Common myeloid progenitor, CD34-positive (primary cell): ENCODE results near the gene SLC35E2B.

Source experiments
- CTCF ChIA-PET: fragments of 350-600 bp; sonication (Branson Sonifier 250); formaldehyde crosslinking; loops from one replicate; lab custom pipeline; 2021; ENCODE audit warnings: antibody characterized with exemption; lab: Charles Lee
- POLR2A ChIA-PET: fragments of 350-600 bp; sonication (Branson Sonifier 250); formaldehyde crosslinking; loops from one replicate; lab custom pipeline; 2021; ENCODE audit warnings: antibody characterized with exemption; lab: Charles Lee
- DNase-seq, 3 donors: peaks; one replicate each; pipeline versions ENCODE4 v3.0.0 to v3.0.0-alpha.2; 2013
- H3K27ac ChIP-seq, 2 experiments: 1 replicate in 1 of 2; 2 replicates in 1 of 2; pipeline ENCODE4 v1.7.0; 2013; ENCODE audit warnings: inconsistent platforms in 2 of 2, low read length in 2 of 2, mild to moderate bottlenecking in 2 of 2, low read depth in 1 of 2, moderate library complexity in 1 of 2; ENCODE audit not compliant: severe bottlenecking in 2 of 2, insufficient read depth in 1 of 2, poor library complexity in 1 of 2
- H3K27me3 ChIP-seq, 5 experiments: replicated peaks in 2 of 5; 1 replicate in 3 of 5; 2 replicates in 2 of 5; pipeline versions ENCODE4 v1.6.1 to v1.7.0; 2013; ENCODE audit warnings: low read length in 4 of 5, mild to moderate bottlenecking in 2 of 5, moderate library complexity in 2 of 5, inconsistent platforms in 1 of 5; ENCODE audit not compliant: insufficient read depth in 5 of 5, control insufficient read depth in 4 of 5
- H3K36me3 ChIP-seq, 4 experiments: 1 replicate in 2 of 4; 2 replicates in 2 of 4; pipeline versions ENCODE4 v1.6.1 to v1.7.0; 2013; ENCODE audit warnings: low read length in 3 of 4, control low read depth in 1 of 4, mild to moderate bottlenecking in 1 of 4; ENCODE audit not compliant: control insufficient read depth in 4 of 4, insufficient read depth in 4 of 4
- H3K4me1 ChIP-seq, 4 experiments: 1 replicate in 3 of 4; 2 replicates in 1 of 4; pipeline versions ENCODE4 v1.6.1 to v1.7.1; 2013; ENCODE audit warnings: low read length in 3 of 4, mild to moderate bottlenecking in 3 of 4, control low read depth in 1 of 4, inconsistent platforms in 1 of 4, moderate library complexity in 1 of 4; ENCODE audit not compliant: control insufficient read depth in 4 of 4, insufficient read depth in 4 of 4; ENCODE audit errors: control extremely low read depth in 1 of 4
- H3K4me3 ChIP-seq, 7 experiments: 1 replicate in 4 of 7; 2 replicates in 3 of 7; pipeline versions ENCODE4 v1.5.1 to v1.7.0; 2013; ENCODE audit warnings: mild to moderate bottlenecking in 7 of 7, low read length in 6 of 7, moderate library complexity in 6 of 7, inconsistent platforms in 2 of 7, low read depth in 2 of 7, control low read depth in 1 of 7; ENCODE audit not compliant: insufficient read depth in 4 of 7, control insufficient read depth in 1 of 7; ENCODE audit errors: extremely low read depth in 1 of 7
- H3K9me3 ChIP-seq, 5 experiments: 1 replicate in 4 of 5; 2 replicates in 1 of 5; pipeline versions ENCODE4 v1.6.1 to v1.7.1; 2013; ENCODE audit warnings: low read length in 4 of 5, mild to moderate bottlenecking in 2 of 5, inconsistent platforms in 1 of 5, low read depth in 1 of 5, moderate library complexity in 1 of 5; ENCODE audit not compliant: control insufficient read depth in 4 of 5, insufficient read depth in 2 of 5; ENCODE audit errors: control extremely low read depth in 1 of 5
- WGBS: methylation state at CpG from one replicate; pipeline ENCODE4 v1.1.5; 2013; ENCODE audit not compliant: insufficient coverage; 5-methylcytosine and 5-hydroxymethylcytosine counted together

SLC35E2B gene

DNA sequence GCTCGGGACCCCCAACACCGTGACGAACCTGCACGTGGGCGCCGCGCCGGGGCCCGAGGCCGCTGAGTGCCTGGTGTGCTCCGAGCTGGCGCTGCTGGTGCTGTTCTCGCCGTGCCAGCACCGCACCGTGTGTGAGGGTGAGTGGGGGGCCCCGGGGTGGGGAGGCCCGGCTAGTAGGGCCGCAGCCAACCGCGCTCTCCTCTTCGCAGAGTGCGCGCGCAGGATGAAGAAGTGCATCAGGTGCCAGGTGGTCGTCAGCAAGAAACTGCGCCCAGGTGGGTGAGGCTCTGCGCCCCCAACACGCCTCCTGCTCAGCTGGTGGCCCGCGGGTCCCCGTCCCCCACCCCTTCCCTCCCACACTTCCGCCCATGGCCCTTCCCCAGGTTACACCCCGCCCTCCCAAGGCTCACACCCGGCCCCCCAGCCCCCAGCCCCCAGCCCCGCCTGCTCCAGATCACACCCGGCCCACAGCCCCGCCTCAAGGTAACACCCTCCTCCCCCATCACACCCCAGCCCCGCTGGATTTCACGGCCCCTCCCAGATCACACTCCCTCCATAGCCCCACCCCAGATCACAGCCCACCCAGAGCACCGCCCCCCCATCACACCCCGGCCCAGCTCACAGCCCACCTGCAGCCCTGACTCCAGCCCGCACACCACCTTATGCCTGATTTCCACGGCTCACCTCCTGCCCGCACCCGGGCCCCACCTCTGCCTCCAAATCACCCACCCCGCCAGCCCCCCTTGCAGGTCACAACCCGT is 63.0 kb downstream of the SLC35E2B start:
- 38% methylated on average over 31 of the region's 48 CpGs for WGBS
- H3K27me3 ChIP-seq = peaks cover 0 to 18% (median 0%) of the 10 kb centered on the region in 5 experiments
- POLR2A ChIA-PET = interaction anchor here (0.9 to 3.0 kb wide), 2 partner anchors 14 to 32 kb away, joined by 3 to 20 read pairs; partner anchors contain the start of gene MIB2
- CTCF ChIA-PET = interaction anchor here (1.0 to 1.5 kb wide), 2 partner anchors 9 to 16 kb away, joined by 4 to 5 read pairs; no protein-coding TSS in a partner anchor
- peaks cover 0 to 31% (median 13%) of the 10 kb centered on the region in 4 experiments for H3K4me1 ChIP-seq
- H3K9me3 ChIP-seq = no peaks in the 10 kb centered on the region
- H3K27ac ChIP-seq = no peak overlapping the region
- peaks cover 0 to 3% (median 0%) of the 10 kb centered on the region in 4 experiments for H3K36me3 ChIP-seq
- DNase-seq = peak in 1 of 3 donors; percentile 51
- H3K4me3 ChIP-seq = peak overlapping the region in 4 of 7 experiments; percentile 19 to 67 (median 35)

DNA sequence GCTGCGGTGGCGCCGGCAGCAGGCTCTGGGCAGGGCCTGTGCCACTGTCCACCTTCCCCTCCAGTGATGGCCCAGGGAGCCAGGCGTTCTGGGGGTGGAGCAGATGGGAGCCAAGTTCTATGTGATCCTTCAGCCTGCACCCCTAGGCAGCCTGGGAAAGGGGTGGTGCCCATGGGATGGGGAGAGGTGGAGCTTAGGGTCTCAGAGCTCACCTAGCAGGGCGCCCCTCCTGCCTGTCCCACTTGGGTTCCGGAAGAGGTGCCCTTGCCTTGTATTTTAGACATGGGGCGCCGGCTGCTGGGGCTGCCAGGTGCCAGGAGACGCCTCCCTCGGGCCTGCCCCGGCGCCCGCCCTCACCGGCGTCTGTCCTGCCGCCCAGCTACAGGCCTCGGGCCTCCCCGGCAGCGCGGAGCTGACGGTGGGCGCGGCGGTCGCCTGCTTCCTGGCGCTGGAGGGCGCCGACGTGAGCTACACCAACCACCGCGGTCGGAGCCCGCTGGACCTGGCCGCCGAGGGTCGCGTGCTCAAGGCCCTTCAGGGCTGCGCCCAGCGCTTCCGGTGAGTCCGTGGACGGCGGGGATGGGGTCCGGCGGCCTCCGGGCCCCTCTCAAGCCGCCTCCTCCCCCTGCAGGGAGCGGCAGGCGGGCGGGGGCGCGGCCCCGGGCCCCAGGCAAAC is 63.7 kb downstream of the SLC35E2B start:
- Histone ChIP-seq H3K4me1 (peaks cover 0 to 31% (median 13%) of the 10 kb centered on the region in 4 experiments), H3K9me3 (no peaks in the 10 kb centered on the region), H3K27me3 (peaks cover 0 to 18% (median 0%) of the 10 kb centered on the region in 5 experiments), H3K4me3 (peak overlapping the region in 5 of 7 experiments; percentile 10 to 67 (median 36)), H3K36me3 (peaks cover 0 to 3% (median 0%) of the 10 kb centered on the region in 4 experiments), H3K27ac (no peak overlapping the region)
- WGBS = 34% methylated on average over 48 of the region's 53 CpGs
- POLR2A ChIA-PET = interaction anchor here (3.0 kb wide), 1 partner anchor 14 kb away, joined by 20 read pairs; the partner anchor contains the start of gene MIB2
- peak in 1 of 3 donors; percentile 28 for DNase-seq
- CTCF ChIA-PET = interaction anchor here (1.0 to 1.5 kb wide), 3 partner anchors 8 to 30 kb away, joined by 3 to 5 read pairs (median 4); no protein-coding TSS in a partner anchor

DNA sequence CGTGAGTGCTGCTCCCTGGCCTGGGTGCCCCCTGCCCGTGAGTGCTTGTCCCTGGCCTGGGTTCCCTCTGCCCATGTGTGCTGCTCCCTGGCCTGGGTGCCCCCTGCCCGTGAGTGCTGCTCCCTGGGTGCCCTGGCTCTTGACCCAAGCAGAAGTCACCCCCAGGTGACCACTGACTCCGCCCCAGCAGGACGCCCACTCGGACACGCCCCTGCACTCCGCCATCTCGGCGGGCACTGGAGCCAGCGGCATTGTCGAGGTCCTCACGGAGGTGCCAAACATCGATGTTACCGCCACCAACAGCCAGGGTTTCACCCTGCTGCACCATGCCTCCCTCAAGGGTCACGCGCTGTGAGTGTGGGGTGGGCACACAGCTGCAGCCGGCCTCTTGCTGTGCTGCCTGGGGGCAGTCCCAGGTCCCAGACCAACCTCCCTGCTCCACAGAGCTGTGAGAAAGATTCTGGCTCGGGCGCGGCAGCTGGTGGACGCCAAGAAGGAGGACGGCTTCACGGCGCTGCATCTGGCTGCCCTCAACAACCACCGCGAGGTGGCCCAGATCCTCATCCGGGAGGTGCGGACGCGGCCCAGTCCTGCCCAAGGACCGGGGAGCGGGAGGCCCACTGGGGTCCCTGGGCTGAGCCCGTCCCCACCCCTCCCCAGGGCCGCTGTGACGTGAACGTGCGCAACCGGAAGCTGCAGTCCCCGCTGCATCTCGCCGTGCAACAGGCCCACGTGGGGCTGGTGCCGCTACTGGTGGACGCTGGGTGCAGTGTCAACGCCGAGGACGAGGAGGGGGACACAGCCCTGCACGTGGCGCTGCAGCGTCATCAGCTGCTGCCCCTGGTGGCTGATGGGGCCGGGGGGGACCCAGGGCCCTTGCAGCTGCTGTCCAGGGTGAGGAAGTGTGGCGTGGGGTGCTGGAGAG is 64.5 kb downstream of the SLC35E2B start:
- H3K4me3 ChIP-seq = no peak overlapping the region
- 95% methylated on average over 44 of the region's 53 CpGs for WGBS
- ChIA-PET CTCF (interaction anchor here (1.0 to 1.5 kb wide), 3 partner anchors 7 to 29 kb away, joined by 3 to 5 read pairs (median 4); no protein-coding TSS in a partner anchor), POLR2A (interaction anchor here (3.0 kb wide), 1 partner anchor 13 kb away, joined by 20 read pairs; the partner anchor contains the start of gene MIB2)
- H3K9me3 ChIP-seq = no peaks in the 10 kb centered on the region
- H3K27me3 ChIP-seq = peaks cover 0 to 18% (median 0%) of the 10 kb centered on the region in 5 experiments
- DNase-seq = no peak
- H3K4me1 ChIP-seq = peaks cover 0 to 31% (median 13%) of the 10 kb centered on the region in 4 experiments
- H3K27ac ChIP-seq = no peak overlapping the region
- H3K36me3 ChIP-seq = peaks cover 0 to 3% (median 0%) of the 10 kb centered on the region in 4 experiments

DNA sequence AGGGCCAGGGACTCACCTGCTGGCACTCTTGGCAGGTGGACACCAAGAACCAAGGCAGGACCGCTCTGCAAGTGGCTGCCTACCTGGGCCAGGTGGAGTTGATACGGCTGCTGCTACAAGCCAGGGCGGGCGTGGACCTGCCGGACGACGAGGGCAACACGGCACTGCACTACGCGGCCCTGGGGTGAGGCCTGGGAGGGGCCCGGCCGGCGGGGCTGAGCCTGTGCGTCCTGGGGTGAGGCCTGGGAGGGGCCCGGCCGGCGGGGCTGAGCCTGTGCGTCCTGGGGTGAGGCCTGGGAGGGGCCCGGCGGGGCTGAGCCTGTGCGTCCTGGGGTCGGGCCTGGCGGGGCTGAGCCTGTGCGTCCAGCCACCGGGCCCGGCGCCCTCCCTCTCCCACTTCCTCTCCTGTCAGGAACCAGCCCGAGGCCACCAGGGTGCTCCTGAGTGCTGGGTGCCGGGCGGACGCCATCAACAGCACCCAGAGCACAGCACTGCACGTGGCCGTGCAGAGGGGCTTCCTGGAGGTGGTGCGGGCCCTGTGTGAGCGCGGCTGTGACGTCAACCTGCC is 65.2 kb downstream of the SLC35E2B start:
- CTCF ChIA-PET = no interaction called here
- no peak for DNase-seq
- Histone ChIP-seq H3K4me3 (no peak overlapping the region), H3K27me3 (peaks cover 0 to 18% (median 0%) of the 10 kb centered on the region in 5 experiments), H3K27ac (no peak overlapping the region), H3K36me3 (peaks cover 0 to 3% (median 0%) of the 10 kb centered on the region in 4 experiments), H3K4me1 (peaks cover 0 to 31% (median 13%) of the 10 kb centered on the region in 4 experiments), H3K9me3 (no peaks in the 10 kb centered on the region)
- 89% methylated on average over 24 of the region's 37 CpGs for WGBS
- POLR2A ChIA-PET = no interaction called here

DNA sequence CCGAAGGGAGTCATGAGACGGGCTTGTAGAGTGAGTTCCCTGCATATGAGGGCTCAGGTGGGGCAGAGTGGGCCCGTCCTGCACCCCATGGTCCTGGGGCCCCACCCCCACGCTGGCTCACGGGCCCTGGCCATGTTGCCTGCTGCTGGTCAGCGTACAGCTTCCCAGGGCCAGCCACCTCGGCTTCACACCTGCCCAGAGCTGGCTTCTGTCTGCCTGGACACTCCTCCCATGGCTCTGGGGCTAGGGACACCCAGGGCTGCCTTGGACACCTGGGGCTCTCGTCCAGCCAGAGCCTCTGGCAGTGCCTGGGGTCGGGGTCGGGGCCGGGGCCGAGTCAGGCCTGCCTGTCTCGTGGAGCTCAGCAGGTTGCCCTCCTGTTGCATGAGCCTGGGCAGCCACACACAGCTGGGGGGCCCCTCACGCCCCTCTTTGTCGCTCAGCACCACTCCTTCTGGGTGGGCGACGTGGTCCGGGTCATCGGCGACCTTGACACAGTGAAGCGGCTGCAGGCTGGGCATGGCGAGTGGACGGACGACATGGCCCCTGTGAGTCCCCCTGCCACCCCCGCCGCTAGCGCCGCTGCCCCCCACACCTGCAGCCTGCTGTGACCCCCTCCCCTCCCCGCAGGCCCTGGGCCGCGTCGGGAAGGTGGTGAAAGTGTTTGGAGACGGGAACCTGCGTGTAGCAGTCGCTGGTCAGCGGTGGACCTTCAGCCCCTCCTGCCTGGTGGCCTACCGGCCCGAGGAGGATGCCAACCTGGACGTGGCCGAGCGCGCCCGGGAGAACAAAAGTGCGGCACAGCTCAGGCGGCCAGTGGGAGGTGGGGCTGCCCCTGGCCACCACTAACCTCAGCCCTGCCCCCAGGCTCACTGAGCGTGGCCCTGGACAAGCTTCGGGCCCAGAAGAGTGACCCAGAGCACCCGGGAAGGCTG is 66.1 kb downstream of the SLC35E2B start:
- no peak for DNase-seq
- H3K4me3 ChIP-seq = no peak overlapping the region
- no peaks in the 10 kb centered on the region for H3K9me3 ChIP-seq
- no peak overlapping the region for H3K27ac ChIP-seq
- WGBS = 98% methylated on average over 38 of the region's 48 CpGs
- peaks cover 0 to 9% (median 0%) of the 10 kb centered on the region in 5 experiments for H3K27me3 ChIP-seq
- H3K4me1 ChIP-seq = peaks cover 0 to 24% (median 11%) of the 10 kb centered on the region in 4 experiments
- ChIA-PET POLR2A (interaction anchor here (0.8 kb wide), 1 partner anchor 29 kb away, joined by 3 read pairs; no protein-coding TSS in a partner anchor), CTCF (interaction anchor here (1.2 kb wide), 1 partner anchor 9 kb away, joined by 3 read pairs; no protein-coding TSS in a partner anchor)
- H3K36me3 ChIP-seq = peaks cover 0 to 3% (median 0%) of the 10 kb centered on the region in 4 experiments
